ENCODE data around the gene GHRH.

DNA sequence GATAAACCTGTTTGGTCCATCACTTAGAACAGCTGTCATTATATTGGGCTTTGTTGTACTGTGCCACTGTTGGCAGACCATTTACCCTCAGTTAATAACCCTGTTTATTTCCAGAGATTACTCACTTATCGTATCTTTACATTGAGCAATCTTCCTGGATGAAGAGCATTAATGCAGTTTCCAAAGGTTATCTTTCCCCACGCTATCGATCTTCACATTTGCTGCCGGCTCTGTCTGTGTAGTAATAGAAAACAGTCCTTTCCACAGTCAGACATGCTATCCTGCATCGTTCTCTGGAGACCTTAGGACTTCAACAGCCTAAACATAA, 27.4 kb downstream of the GHRH start:
- TF ChIP-seq, protein P1, sequence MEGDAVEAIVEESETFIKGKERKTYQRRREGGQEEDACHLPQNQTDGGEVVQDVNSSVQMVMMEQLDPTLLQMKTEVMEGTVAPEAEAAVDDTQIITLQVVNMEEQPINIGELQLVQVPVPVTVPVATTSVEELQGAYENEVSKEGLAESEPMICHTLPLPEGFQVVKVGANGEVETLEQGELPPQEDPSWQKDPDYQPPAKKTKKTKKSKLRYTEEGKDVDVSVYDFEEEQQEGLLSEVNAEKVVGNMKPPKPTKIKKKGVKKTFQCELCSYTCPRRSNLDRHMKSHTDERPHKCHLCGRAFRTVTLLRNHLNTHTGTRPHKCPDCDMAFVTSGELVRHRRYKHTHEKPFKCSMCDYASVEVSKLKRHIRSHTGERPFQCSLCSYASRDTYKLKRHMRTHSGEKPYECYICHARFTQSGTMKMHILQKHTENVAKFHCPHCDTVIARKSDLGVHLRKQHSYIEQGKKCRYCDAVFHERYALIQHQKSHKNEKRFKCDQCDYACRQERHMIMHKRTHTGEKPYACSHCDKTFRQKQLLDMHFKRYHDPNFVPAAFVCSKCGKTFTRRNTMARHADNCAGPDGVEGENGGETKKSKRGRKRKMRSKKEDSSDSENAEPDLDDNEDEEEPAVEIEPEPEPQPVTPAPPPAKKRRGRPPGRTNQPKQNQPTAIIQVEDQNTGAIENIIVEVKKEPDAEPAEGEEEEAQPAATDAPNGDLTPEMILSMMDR (IDR thresholded peaks at IDR 0.05): no peak
- TF ChIP-seq POLR2A (IDR thresholded peaks at IDR 0.05) (no peak), POLR2AphosphoS5 (IDR thresholded peaks at IDR 0.05; ENCODE audit: insufficient read depth in 1 of 2, low read depth in 1 of 2) (no peak)

Data from vagina (tissue), 2 donors.